HepG2 (cell line): ENCODE data around the gene NTM. TPM values are rescaled to one million over a fixed set of nuclear protein-coding genes. Genes with fewer than 3 reads are reported as not detected.

Source experiments
- ATAC-seq: fragments of 200-7000 bp; cut with Tn5 transposase; 3 replicates; pipeline ENCODE4 v1.9.1; 2020; ENCODE audit warnings: mild to moderate bottlenecking, moderate library complexity
- BruUV-seq: library from RNA; stranded (reverse); fragments of 400-500 nt; replicated peaks from 2 replicates; lab custom pipeline; 2021; lab: Mats Ljungman, UMichigan
- CTCF ChIA-PET: fragments of 300-600 bp; formaldehyde crosslinking; extraction: SDS; loops from one replicate; lab custom pipeline; 2021; ENCODE audit warnings: low total read pairs, inconsistent platforms, low intra/inter-chr PET ratio; lab: Yijun Ruan, JAX
- POLR2A ChIA-PET: fragments of 350-600 bp; sonication (Branson Sonifier 250); formaldehyde crosslinking; loops from one replicate; lab custom pipeline; 2020; ENCODE audit warnings: antibody characterized with exemption, inconsistent platforms; lab: Yijun Ruan, JAX
- DNase-seq: peaks from one replicate; pipeline ENCODE4 v3.0.0-alpha.2; 2015; ENCODE audit warnings: low spot score
- FAIRE-seq: peaks from 3 replicates; lab custom pipeline; 2011; peaks lifted over from hg19 to GRCh38; lab: Jason Lieb, UNC
- H2AFZ ChIP-seq: one replicate; pipeline ENCODE4 v1.6.1; 2011; ENCODE audit warnings: low read length, inconsistent platforms
- H3K27ac ChIP-seq: fragments of 300-600 bp; 3 replicates; pipeline ENCODE4 v1.8.0; 2011; ENCODE audit warnings: mixed run types, mild to moderate bottlenecking, mixed read lengths, low read length, inconsistent platforms; ENCODE audit not compliant: insufficient read depth; ENCODE audit errors: extremely low read length
- H3K27me3 ChIP-seq, 2 experiments: fragments of 200-600 bp in 1 of 2; 2 replicates in 1 of 2; 3 replicates in 1 of 2; pipeline versions ENCODE4 v1.6.0 to v1.8.0; 2011; ENCODE audit warnings: low read length in 2 of 2, mild to moderate bottlenecking in 2 of 2, moderate library complexity in 2 of 2, inconsistent platforms in 1 of 2; ENCODE audit not compliant: insufficient read depth in 2 of 2, control insufficient read depth in 1 of 2
- H3K36me3 ChIP-seq, 2 experiments: fragments of 200-600 bp in 1 of 2; replicated peaks in 1 of 2; 2 replicates in 1 of 2; 3 replicates in 1 of 2; pipeline versions ENCODE4 v1.5.1 to v1.8.0; 2011; ENCODE audit warnings: low read length in 2 of 2, inconsistent platforms in 1 of 2; ENCODE audit not compliant: insufficient read depth in 2 of 2, control insufficient read depth in 1 of 2
- H3K4me1 ChIP-seq: 2 replicates; pipeline ENCODE4 v1.5.1; 2012; ENCODE audit warnings: low read length, inconsistent platforms; ENCODE audit not compliant: insufficient read depth
- H3K4me2 ChIP-seq: 2 replicates; pipeline ENCODE4 v1.6.0; 2011; ENCODE audit warnings: low read depth, low read length, inconsistent platforms
- H3K4me3 ChIP-seq, 3 experiments: fragments of 200-600 bp in 1 of 3; sonication (generic), shearing (Covaris generic) in 1 of 3; replicated peaks in 1 of 3; 2 replicates each; pipeline ENCODE4 v1.5.1; 2011 to 2016; ENCODE audit warnings: low read length in 3 of 3, inconsistent platforms in 2 of 3, low read depth in 2 of 3, mild to moderate bottlenecking in 2 of 3, control low read depth in 1 of 3, mixed read lengths in 1 of 3; ENCODE audit not compliant: insufficient read depth in 1 of 3
- H3K79me2 ChIP-seq: one replicate; pipeline ENCODE4 v1.6.1; 2011; ENCODE audit warnings: low read length, inconsistent platforms; ENCODE audit not compliant: insufficient read depth
- H3K9ac ChIP-seq: 2 replicates; pipeline ENCODE4 v1.6.0; 2011; ENCODE audit warnings: mild to moderate bottlenecking, low read depth, low read length, inconsistent platforms; ENCODE audit not compliant: insufficient read depth
- H3K9me3 ChIP-seq: 2 replicates; pipeline ENCODE4 v1.5.1; 2012; ENCODE audit warnings: mild to moderate bottlenecking, low read length
- H4K20me1 ChIP-seq: 2 replicates; pipeline ENCODE4 v1.6.0; 2011; ENCODE audit warnings: inconsistent platforms, mild to moderate bottlenecking, low read length, moderate library complexity; ENCODE audit not compliant: insufficient read depth
- FOXP1 ChIP-seq, 2 experiments: fragments of 450-650 bp in 1 of 2; IDR thresholded peaks; 2 replicates each; pipeline ENCODE4 v1.6.1; 2017 to 2018; ENCODE audit warnings: antibody characterized with exemption in 1 of 2
- IKZF5 ChIP-seq: IDR thresholded peaks from 2 replicates; pipeline ENCODE4 v1.6.1; 2018; ENCODE audit warnings: missing genetic modification reagents, mild to moderate bottlenecking, missing compliant biosample characterization
- TCF12 ChIP-seq, 2 experiments: fragments of 450-650 bp in 1 of 2; sonication (generic) in 1 of 2; formaldehyde crosslinking in 1 of 2; IDR thresholded peaks; 2 replicates each; pipeline versions ENCODE4 v1.6.1 to v1.8.0; 2017 to 2022; ENCODE audit warnings: antibody characterized with exemption in 1 of 2, mild to moderate bottlenecking in 1 of 2, missing genetic modification reagents in 1 of 2, moderate library complexity in 1 of 2
- TCF7L2 ChIP-seq: IDR thresholded peaks from 2 replicates; pipeline ENCODE4 v1.6.1; 2011; ENCODE audit warnings: mild to moderate bottlenecking, low read depth, low read length, moderate library complexity
- YEATS4 ChIP-seq: sonication (generic); formaldehyde crosslinking; IDR thresholded peaks from 2 replicates; pipeline ENCODE4 v1.4.0; 2020; ENCODE audit warnings: missing genetic modification reagents, borderline replicate concordance
- ZFP90 ChIP-seq: sonication (generic); formaldehyde crosslinking; IDR thresholded peaks from 2 replicates; pipeline ENCODE4 v1.8.0; 2022; ENCODE audit warnings: missing genetic modification reagents, mild to moderate bottlenecking, inconsistent platforms, borderline replicate concordance
- ZNF350 ChIP-seq: sonication (generic); formaldehyde crosslinking; IDR thresholded peaks from 2 replicates; pipeline ENCODE4 v1.4.0; 2020; ENCODE audit warnings: mild to moderate bottlenecking, low read depth, missing genetic modification reagents, borderline replicate concordance
- ZNF737 ChIP-seq: sonication (generic); formaldehyde crosslinking; IDR thresholded peaks from 2 replicates; pipeline ENCODE4 v1.5.0; 2020; ENCODE audit warnings: missing genetic modification reagents, mild to moderate bottlenecking, borderline replicate concordance
- ZNF749 ChIP-seq: sonication (generic); formaldehyde crosslinking; IDR thresholded peaks from 2 replicates; pipeline ENCODE4 v1.8.0; 2022; ENCODE audit warnings: mild to moderate bottlenecking, missing genetic modification reagents, moderate library complexity, borderline replicate concordance
- ZSCAN22 ChIP-seq: sonication (generic); formaldehyde crosslinking; IDR thresholded peaks from 2 replicates; pipeline ENCODE4 v1.4.0; 2020; ENCODE audit warnings: mild to moderate bottlenecking, missing genetic modification reagents
- WGBS: methylation state at CpG from one replicate; pipeline ENCODE4 v1.1.6; 2017; ENCODE audit warnings: low lambda C conversion rate; 5-methylcytosine and 5-hydroxymethylcytosine counted together
- in situ Hi-C: cut with HindIII; loops from 2 replicates; pipeline ENCODE4 v1.10.0; 2017; ENCODE audit warnings: low pct_unique_long_range_greater_than_20kb; ENCODE audit not compliant: extremely low pct_ligation_motif_present
- intact Hi-C: fragments of 100-400 bp; cut with micrococcal nuclease; formaldehyde crosslinking; loops from one replicate; pipeline ENCODE4 v1.10.0; 2022; ENCODE audit not compliant: unreplicated experiment
- polyA plus RNA-seq, 8 experiments: library from polyadenylated mRNA; depleted of rRNA in 3 of 8; stranded (reverse) in 7 of 8; unstranded in 1 of 8; fragments of >200 nt; fragmentation: Illumina TruSeq in 4 of 8; extraction: Trizol in 4 of 8; gene quantifications; 2 replicates each; pipeline versions ENCODE4 v1.2.1 to v1.2.3, GENCODE V29; 2011 to 2016; ENCODE audit warnings: low read depth in 4 of 8, missing spikeins in 1 of 8, mixed read lengths in 1 of 8; ENCODE audit not compliant: insufficient read depth in 1 of 8
- total RNA-seq, 5 experiments: library from RNA; depleted of rRNA; stranded (reverse); fragments of >200 nt; fragmentation: Illumina TruSeq; extraction: Trizol; gene quantifications; 2 replicates each; pipeline ENCODE4 v1.2.3, GENCODE V29; 2016; ENCODE audit warnings: low read depth in 1 of 5
- TF ChIP-seq, protein P1 (sequence below): sonication (generic); formaldehyde crosslinking; IDR thresholded peaks from 2 replicates; pipeline ENCODE4 v1.5.1; 2020; ENCODE audit warnings: mild to moderate bottlenecking, missing genetic modification reagents, borderline replicate concordance
- TF ChIP-seq, protein P2 (sequence below): sonication (generic); formaldehyde crosslinking; IDR thresholded peaks from 2 replicates; pipeline ENCODE4 v1.5.0; 2020; ENCODE audit warnings: mild to moderate bottlenecking, missing genetic modification reagents, borderline replicate concordance

The NTM gene
- total and polyA plus RNA-seq, 2 of the 13 experiments (the other 11 are each of a cell fraction or from before 2014, with no cell fraction given), result not detected

- no peak for TF ChIP-seq IKZF5 (CRISPR knock-in tag)
- TF ChIP-seq, all 625 proteins: peak for 0
Measured at GRCh38 chr11:132052904-132053303, 682.5 kb downstream of the NTM start (continued).

DNA sequence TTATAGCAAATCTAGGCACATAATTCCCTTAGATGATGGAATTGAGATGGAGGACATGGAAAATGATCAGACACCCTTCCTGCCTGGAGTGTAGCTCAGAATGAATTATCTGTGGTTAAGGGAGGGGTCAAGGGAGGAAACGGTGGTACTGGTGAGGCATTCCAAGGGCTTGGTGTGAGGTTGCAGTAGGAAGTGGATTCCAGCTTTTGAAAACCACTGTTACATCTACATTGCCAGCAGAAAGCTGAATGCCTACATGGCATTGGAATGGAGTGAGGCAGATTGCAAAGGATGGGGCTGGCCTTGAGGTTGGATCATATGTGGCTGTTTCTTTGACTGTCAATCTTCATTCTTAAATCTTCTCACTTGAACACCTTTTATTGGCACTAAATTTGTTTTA, 684.4 kb downstream of the NTM start:
- no peaks in the 10 kb centered on the region for H3K27me3 ChIP-seq
- H3K9me3 ChIP-seq, result no peaks in the 10 kb centered on the region
- no peak overlapping the region for H3K4me2 ChIP-seq
- DNase-seq, result no peak
- ChIA-PET CTCF (no interaction called here), POLR2A (no interaction called here)
- WGBS, result 0% methylated on average over 1 of the region's 1 CpG
- FAIRE-seq, result no peak
- no peaks in the 10 kb centered on the region for H3K4me1 ChIP-seq
- no TSS peak for BruUV-seq
- H3K27ac ChIP-seq, result no peak overlapping the region
- no peak for TF ChIP-seq ZFP90
- TF ChIP-seq YEATS4 (CRISPR knock-in tag), result no peak
- TF ChIP-seq, protein P1, sequence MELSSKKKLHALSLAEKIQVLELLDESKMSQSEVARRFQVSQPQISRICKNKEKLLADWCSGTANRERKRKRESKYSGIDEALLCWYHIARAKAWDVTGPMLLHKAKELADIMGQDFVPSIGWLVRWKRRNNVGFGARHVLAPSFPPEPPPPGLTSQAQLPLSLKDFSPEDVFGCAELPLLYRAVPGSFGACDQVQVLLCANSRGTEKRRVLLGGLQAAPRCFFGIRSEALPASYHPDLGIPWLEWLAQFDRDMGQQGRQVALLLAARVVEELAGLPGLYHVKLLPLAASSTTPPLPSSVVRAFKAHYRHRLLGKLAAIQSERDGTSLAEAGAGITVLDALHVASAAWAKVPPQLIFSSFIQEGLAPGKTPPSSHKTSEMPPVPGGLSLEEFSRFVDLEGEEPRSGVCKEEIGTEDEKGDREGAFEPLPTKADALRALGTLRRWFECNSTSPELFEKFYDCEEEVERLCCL (CRISPR knock-in tag), result no peak
- no peak for TF ChIP-seq FOXP1 (IDR thresholded peaks at IDR 0.05)
- TF ChIP-seq FOXP1 (CRISPR knock-in tag; IDR thresholded peaks at IDR 0.05), result no peak
- TF ChIP-seq TCF12 (IDR thresholded peaks at IDR 0.05), result no peak
- no peak for TF ChIP-seq TCF12 (CRISPR knock-in tag; IDR thresholded peaks at IDR 0.05)
- no peak for TF ChIP-seq TCF7L2
- no peak for TF ChIP-seq ZNF350
- no peak for TF ChIP-seq ZNF737 (CRISPR knock-in tag)
- no peak for TF ChIP-seq ZNF749 (CRISPR knock-in tag)
- TF ChIP-seq ZSCAN22, result no peak
- TF ChIP-seq, protein P2, sequence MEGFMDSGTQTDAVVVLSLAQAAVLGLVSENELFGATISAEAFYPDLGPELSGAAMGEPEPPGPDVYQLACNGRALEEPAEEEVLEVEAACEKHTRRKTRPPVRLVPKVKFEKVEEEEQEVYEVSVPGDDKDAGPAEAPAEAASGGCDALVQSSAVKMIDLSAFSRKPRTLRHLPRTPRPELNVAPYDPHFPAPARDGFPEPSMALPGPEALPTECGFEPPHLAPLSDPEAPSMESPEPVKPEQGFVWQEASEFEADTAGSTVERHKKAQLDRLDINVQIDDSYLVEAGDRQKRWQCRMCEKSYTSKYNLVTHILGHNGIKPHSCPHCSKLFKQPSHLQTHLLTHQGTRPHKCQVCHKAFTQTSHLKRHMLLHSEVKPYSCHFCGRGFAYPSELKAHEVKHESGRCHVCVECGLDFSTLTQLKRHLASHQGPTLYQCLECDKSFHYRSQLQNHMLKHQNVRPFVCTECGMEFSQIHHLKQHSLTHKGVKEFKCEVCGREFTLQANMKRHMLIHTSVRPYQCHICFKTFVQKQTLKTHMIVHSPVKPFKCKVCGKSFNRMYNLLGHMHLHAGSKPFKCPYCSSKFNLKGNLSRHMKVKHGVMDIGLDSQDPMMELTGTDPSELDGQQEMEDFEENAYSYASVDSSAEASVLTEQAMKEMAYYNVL (CRISPR knock-in tag), result no peak
- H2AFZ ChIP-seq, result no peak overlapping the region
- no peak overlapping the region for H3K9ac ChIP-seq
- H3K4me3 ChIP-seq, result no peak overlapping the region
- in situ Hi-C loops, result no loop called here
- H3K36me3 ChIP-seq, result no peaks in the 10 kb centered on the region
- no peaks in the 10 kb centered on the region for H3K79me2 ChIP-seq
- ATAC-seq, result no peak
- no peaks in the 10 kb centered on the region for H4K20me1 ChIP-seq
- intact Hi-C loops, result no loop called here
